HepG2 (cell line): ENCODE results near the gene RGP1. TPM values are rescaled to one million over a fixed set of nuclear protein-coding genes. Genes with fewer than 3 reads are reported as not detected.
A peak's percentile ranks its signal among the peaks of the same experiment; 100 is the strongest.

Source experiments
- EED ChIP-seq: sonication (generic); formaldehyde crosslinking; IDR thresholded peaks from 2 replicates; pipeline ENCODE4 v1.5.0; 2020; ENCODE audit warnings: mild to moderate bottlenecking, missing genetic modification reagents
- HNF4A ChIP-seq: sonication (generic); formaldehyde crosslinking; IDR thresholded peaks from 2 replicates; pipeline ENCODE4 v1.4.0; 2020; ENCODE audit warnings: missing genetic modification reagents
- KDM6A ChIP-seq: IDR thresholded peaks from 2 replicates; pipeline ENCODE4 v1.6.1; 2016; ENCODE audit warnings: low read depth
- KMT2B ChIP-seq: IDR thresholded peaks from 2 replicates; pipeline ENCODE4 v1.6.1; 2016; ENCODE audit warnings: missing genetic modification reagents, missing compliant biosample characterization
- MAZ ChIP-seq, 2 experiments: sonication (generic) in 1 of 2; formaldehyde crosslinking in 1 of 2; IDR thresholded peaks; 2 replicates each; pipeline versions ENCODE4 v1.5.0 to v1.6.1; 2012 to 2020; ENCODE audit warnings: low read depth in 2 of 2, mild to moderate bottlenecking in 2 of 2, borderline replicate concordance in 1 of 2, improper control_type of control experiment in 1 of 2, low read length in 1 of 2, missing genetic modification reagents in 1 of 2, moderate library complexity in 1 of 2
- NFE2 ChIP-seq: sonication (generic); formaldehyde crosslinking; IDR thresholded peaks from 2 replicates; pipeline ENCODE4 v1.4.0; 2020; ENCODE audit warnings: missing genetic modification reagents
- NR2C2 ChIP-seq: sonication (generic); formaldehyde crosslinking; IDR thresholded peaks from 2 replicates; pipeline ENCODE4 v1.4.0; 2020; ENCODE audit warnings: missing genetic modification reagents, mild to moderate bottlenecking, moderate library complexity, borderline replicate concordance
- RARA ChIP-seq: IDR thresholded peaks from 2 replicates; pipeline ENCODE4 v1.6.1; 2016; ENCODE audit warnings: missing genetic modification reagents, missing compliant biosample characterization
- RELA ChIP-seq: sonication (generic); formaldehyde crosslinking; IDR thresholded peaks from 2 replicates; pipeline ENCODE4 v1.4.0; 2020; ENCODE audit warnings: missing genetic modification reagents
- REXO4 ChIP-seq: sonication (generic); formaldehyde crosslinking; IDR thresholded peaks from 2 replicates; pipeline ENCODE4 v1.8.0; 2022; ENCODE audit warnings: missing genetic modification reagents, mild to moderate bottlenecking, borderline replicate concordance
- SMYD3 ChIP-seq: sonication (generic); formaldehyde crosslinking; IDR thresholded peaks from 2 replicates; pipeline ENCODE4 v1.8.1; 2023; ENCODE audit warnings: mild to moderate bottlenecking, missing genetic modification reagents
- ZBTB20 ChIP-seq: sonication (generic); formaldehyde crosslinking; IDR thresholded peaks from 2 replicates; pipeline ENCODE4 v1.8.1; 2023; ENCODE audit warnings: missing genetic modification reagents, low read depth, mild to moderate bottlenecking, borderline replicate concordance
- ZBTB38 ChIP-seq: sonication (generic); formaldehyde crosslinking; IDR thresholded peaks from 2 replicates; pipeline ENCODE4 v1.5.1; 2020; ENCODE audit warnings: mild to moderate bottlenecking, missing genetic modification reagents
- ZBTB8A ChIP-seq: sonication (generic); formaldehyde crosslinking; IDR thresholded peaks from 2 replicates; pipeline ENCODE4 v1.4.0; 2020; ENCODE audit warnings: mild to moderate bottlenecking, low read depth, missing genetic modification reagents, borderline replicate concordance
- ZFYVE20 ChIP-seq: sonication (generic); formaldehyde crosslinking; IDR thresholded peaks from 2 replicates; pipeline ENCODE4 v1.8.0; 2023; ENCODE audit warnings: low read depth, mild to moderate bottlenecking, moderate library complexity, missing genetic modification reagents, borderline replicate concordance
- ZKSCAN1 ChIP-seq: fragments of 150-350 bp; IDR thresholded peaks from 2 replicates; pipeline ENCODE4 v1.6.1; 2014; ENCODE audit warnings: low read length
- ZNF17 ChIP-seq: sonication (generic); formaldehyde crosslinking; IDR thresholded peaks from 2 replicates; pipeline ENCODE4 v1.5.0; 2020; ENCODE audit warnings: mild to moderate bottlenecking, missing genetic modification reagents
- ZNF234 ChIP-seq: sonication (generic); formaldehyde crosslinking; conservative IDR thresholded peaks from 2 replicates; pipeline ENCODE4 v1.5.1; 2020; ENCODE audit warnings: mild to moderate bottlenecking, missing genetic modification reagents
- ZNF235 ChIP-seq: sonication (generic); formaldehyde crosslinking; IDR thresholded peaks from 2 replicates; pipeline ENCODE4 v1.8.1; 2023; ENCODE audit warnings: mild to moderate bottlenecking, missing genetic modification reagents, borderline replicate concordance
- ZNF274 ChIP-seq: sonication (generic); formaldehyde crosslinking; IDR thresholded peaks from 2 replicates; pipeline ENCODE4 v1.5.1; 2020; ENCODE audit warnings: mild to moderate bottlenecking, missing genetic modification reagents
- ZNF792 ChIP-seq: IDR thresholded peaks from 2 replicates; pipeline ENCODE4 v1.6.1; 2016
- ZNF839 ChIP-seq: sonication (generic); formaldehyde crosslinking; IDR thresholded peaks from 2 replicates; pipeline ENCODE4 v1.4.0; 2020; ENCODE audit warnings: missing genetic modification reagents, mild to moderate bottlenecking, borderline replicate concordance
- polyA plus RNA-seq, 8 experiments: library from polyadenylated mRNA; depleted of rRNA in 3 of 8; stranded (reverse) in 7 of 8; unstranded in 1 of 8; fragments of >200 nt; fragmentation: Illumina TruSeq in 4 of 8; extraction: Trizol in 4 of 8; gene quantifications; 2 replicates each; pipeline versions ENCODE4 v1.2.1 to v1.2.3, GENCODE V29; 2011 to 2016; ENCODE audit warnings: low read depth in 4 of 8, missing spikeins in 1 of 8, mixed read lengths in 1 of 8; ENCODE audit not compliant: insufficient read depth in 1 of 8
- total RNA-seq, 5 experiments: library from RNA; depleted of rRNA; stranded (reverse); fragments of >200 nt; fragmentation: Illumina TruSeq; extraction: Trizol; gene quantifications; 2 replicates each; pipeline ENCODE4 v1.2.3, GENCODE V29; 2016; ENCODE audit warnings: low read depth in 1 of 5
- TF ChIP-seq, protein P1 (sequence below): sonication (generic); formaldehyde crosslinking; IDR thresholded peaks from 2 replicates; pipeline ENCODE4 v1.4.0; 2020; ENCODE audit warnings: missing genetic modification reagents
- TF ChIP-seq, protein P2 (sequence below): sonication (generic); formaldehyde crosslinking; IDR thresholded peaks from 2 replicates; pipeline ENCODE4 v1.4.0; 2020; ENCODE audit warnings: missing genetic modification reagents
- TF ChIP-seq, protein P3 (sequence below): sonication (generic); formaldehyde crosslinking; IDR thresholded peaks from 2 replicates; pipeline ENCODE4 v1.5.0; 2020; ENCODE audit warnings: mild to moderate bottlenecking, missing genetic modification reagents

Gene RGP1
- total and polyA plus RNA-seq, 2 of the 13 experiments (the other 11 are each of a cell fraction or from before 2014, with no cell fraction given) = 12.7 to 21.0 TPM

DNA sequence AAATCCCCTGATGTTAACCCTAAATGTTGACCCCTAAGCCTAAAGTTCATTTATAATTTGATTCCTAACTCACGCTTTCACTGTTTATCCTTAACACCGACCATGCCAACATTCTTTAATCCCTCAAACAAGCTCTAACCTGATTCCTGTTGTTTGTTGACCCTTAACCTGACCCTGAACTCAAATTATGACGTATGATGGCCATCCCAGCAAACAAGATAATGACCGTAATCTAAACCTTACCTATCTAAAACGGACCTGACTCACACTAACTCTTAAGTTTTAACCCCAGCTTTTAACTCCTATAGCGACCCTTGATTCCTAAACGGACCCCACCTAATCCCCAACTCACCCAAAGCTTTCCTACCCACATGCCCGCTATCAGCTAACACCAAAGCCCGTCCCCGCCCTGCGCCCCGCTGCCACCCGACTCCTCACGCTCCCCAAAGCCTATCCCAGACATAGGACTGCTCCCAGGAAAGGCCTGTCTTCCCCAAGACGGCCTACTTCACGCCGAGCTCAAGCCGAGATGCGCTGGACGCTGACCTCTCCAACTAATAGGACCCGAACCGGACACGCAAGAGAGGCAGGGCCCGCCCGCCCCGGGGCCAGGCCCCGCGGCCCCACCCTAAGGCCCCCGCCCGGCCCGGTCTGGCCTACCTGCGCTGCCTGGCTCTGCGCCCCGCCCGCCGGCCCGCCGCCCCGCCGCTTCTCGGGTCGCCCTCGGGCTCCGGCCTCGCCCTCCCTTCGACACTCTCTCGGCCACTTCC is 17.5 kb upstream of the RGP1 start (continued):
- TF ChIP-seq, protein P1, sequence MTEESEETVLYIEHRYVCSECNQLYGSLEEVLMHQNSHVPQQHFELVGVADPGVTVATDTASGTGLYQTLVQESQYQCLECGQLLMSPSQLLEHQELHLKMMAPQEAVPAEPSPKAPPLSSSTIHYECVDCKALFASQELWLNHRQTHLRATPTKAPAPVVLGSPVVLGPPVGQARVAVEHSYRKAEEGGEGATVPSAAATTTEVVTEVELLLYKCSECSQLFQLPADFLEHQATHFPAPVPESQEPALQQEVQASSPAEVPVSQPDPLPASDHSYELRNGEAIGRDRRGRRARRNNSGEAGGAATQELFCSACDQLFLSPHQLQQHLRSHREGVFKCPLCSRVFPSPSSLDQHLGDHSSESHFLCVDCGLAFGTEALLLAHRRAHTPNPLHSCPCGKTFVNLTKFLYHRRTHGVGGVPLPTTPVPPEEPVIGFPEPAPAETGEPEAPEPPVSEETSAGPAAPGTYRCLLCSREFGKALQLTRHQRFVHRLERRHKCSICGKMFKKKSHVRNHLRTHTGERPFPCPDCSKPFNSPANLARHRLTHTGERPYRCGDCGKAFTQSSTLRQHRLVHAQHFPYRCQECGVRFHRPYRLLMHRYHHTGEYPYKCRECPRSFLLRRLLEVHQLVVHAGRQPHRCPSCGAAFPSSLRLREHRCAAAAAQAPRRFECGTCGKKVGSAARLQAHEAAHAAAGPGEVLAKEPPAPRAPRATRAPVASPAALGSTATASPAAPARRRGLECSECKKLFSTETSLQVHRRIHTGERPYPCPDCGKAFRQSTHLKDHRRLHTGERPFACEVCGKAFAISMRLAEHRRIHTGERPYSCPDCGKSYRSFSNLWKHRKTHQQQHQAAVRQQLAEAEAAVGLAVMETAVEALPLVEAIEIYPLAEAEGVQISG (CRISPR knock-in tag) = no peak
- TF ChIP-seq, protein P2, sequence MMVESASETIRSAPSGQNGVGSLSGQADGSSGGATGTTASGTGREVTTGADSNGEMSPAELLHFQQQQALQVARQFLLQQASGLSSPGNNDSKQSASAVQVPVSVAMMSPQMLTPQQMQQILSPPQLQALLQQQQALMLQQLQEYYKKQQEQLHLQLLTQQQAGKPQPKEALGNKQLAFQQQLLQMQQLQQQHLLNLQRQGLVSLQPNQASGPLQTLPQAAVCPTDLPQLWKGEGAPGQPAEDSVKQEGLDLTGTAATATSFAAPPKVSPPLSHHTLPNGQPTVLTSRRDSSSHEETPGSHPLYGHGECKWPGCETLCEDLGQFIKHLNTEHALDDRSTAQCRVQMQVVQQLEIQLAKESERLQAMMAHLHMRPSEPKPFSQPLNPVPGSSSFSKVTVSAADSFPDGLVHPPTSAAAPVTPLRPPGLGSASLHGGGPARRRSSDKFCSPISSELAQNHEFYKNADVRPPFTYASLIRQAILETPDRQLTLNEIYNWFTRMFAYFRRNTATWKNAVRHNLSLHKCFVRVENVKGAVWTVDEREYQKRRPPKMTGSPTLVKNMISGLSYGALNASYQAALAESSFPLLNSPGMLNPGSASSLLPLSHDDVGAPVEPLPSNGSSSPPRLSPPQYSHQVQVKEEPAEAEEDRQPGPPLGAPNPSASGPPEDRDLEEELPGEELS (CRISPR knock-in tag) = peak; percentile 53; the same call in 1 of the 2 replicates
- TF ChIP-seq ZFYVE20 (CRISPR knock-in tag) (no peak), ZNF839 (CRISPR knock-in tag) (no peak), EED (CRISPR knock-in tag) (no peak), ZNF234 (CRISPR knock-in tag) (no peak), KMT2B (CRISPR knock-in tag) (no peak), KDM6A (no peak), NFE2 (CRISPR knock-in tag) (no peak), ZBTB20 (CRISPR knock-in tag) (no peak), ZNF274 (CRISPR knock-in tag) (no peak), ZKSCAN1 (no peak), SMYD3 (CRISPR knock-in tag) (no peak), NR2C2 (CRISPR knock-in tag) (no peak; the same call in 1 of the 2 replicates), ZNF17 (CRISPR knock-in tag) (no peak), REXO4 (CRISPR knock-in tag) (no peak), MAZ (IDR thresholded peaks at IDR 0.05; ENCODE audit: borderline replicate concordance, low read depth, low read length) (no peak), MAZ (CRISPR knock-in tag; IDR thresholded peaks at IDR 0.05; ENCODE audit: low read depth) (no peak), RELA (CRISPR knock-in tag) (no peak), ZBTB8A (CRISPR knock-in tag) (no peak), ZNF235 (CRISPR knock-in tag) (0 out of 2 replicates have a peak, but pooled peaks have one; percentile 43), ZBTB38 (CRISPR knock-in tag) (no peak), HNF4A (CRISPR knock-in tag) (no peak; the same call in none of the 2 replicates), RARA (CRISPR knock-in tag) (peak; percentile 90), ZNF792 (CRISPR knock-in tag) (no peak)
- TF ChIP-seq, protein P3, sequence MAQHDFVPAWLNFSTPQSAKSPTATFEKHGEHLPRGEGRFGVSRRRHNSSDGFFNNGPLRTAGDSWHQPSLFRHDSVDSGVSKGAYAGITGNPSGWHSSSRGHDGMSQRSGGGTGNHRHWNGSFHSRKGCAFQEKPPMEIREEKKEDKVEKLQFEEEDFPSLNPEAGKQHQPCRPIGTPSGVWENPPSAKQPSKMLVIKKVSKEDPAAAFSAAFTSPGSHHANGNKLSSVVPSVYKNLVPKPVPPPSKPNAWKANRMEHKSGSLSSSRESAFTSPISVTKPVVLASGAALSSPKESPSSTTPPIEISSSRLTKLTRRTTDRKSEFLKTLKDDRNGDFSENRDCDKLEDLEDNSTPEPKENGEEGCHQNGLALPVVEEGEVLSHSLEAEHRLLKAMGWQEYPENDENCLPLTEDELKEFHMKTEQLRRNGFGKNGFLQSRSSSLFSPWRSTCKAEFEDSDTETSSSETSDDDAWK = no peak
